AG09309 (cell line): ENCODE data around the gene TNNI2.

Experiments
- DNase-seq: peaks from one replicate; pipeline ENCODE4 v3.0.0-alpha.2; 2010; ENCODE audit warnings: low read depth
- H3K4me3 ChIP-seq: 2 replicates; pipeline ENCODE4 v1.5.1; 2011; ENCODE audit warnings: mild to moderate bottlenecking, low read depth, low read length, moderate library complexity; ENCODE audit not compliant: control insufficient read depth
- CTCF ChIP-seq: IDR thresholded peaks from 2 replicates; pipeline ENCODE4 v1.5.1; 2011; ENCODE audit warnings: mild to moderate bottlenecking, low read depth, low read length, inconsistent platforms; ENCODE audit not compliant: insufficient read depth, control insufficient read depth; ENCODE audit errors: missing control alignments

The TNNI2 gene

DNA sequence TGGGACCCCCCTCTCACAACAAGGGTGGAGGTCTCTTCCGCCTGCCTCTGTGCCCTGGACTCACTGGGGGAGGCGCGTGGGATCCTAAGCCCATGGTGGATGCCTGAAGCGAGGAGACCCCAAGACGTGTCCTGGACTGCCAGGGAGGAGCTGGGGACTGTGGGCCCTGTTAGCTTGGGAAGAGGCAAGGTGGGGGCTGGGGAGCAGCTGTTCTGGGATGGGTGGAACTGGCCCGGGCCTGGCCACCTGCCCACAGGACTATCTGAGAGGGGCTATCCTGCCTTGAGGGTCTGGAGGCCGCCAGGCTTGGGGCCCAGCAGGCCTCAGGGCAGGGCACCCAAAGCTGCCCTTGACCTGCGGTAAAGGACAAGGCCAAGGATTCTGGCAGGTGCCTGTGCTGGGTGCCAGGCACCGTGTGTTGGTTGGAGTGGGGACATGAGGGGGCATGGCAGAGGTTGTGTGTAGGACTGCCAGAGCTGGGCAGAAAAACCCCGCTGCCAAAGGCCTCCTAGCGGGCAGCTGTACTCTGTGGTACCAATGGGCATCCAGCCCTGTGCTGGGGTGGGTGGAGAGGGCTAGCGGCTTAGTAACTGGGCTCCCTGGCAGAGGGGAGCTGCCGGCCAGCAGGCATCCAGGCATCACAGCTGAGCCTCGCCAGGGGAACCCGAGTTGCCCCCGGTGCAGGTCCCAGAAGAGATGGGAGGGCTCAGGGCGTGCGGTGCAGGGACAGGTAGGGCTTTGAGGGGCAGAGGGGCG, 14.8 kb downstream of the TNNI2 start:
- no peak for TF ChIP-seq CTCF
- no peak for DNase-seq
- no peak overlapping the region for H3K4me3 ChIP-seq

GRCh38 chr11:1854132-1854948, 15.6 kb downstream of the TNNI2 start:
- DNase-seq, result no peak
- no peak for TF ChIP-seq CTCF
- no peak overlapping the region for H3K4me3 ChIP-seq

GRCh38 chr11:1854949-1855885, 16.4 kb downstream of the TNNI2 start:
- no peak for TF ChIP-seq CTCF
- no peak for DNase-seq
- H3K4me3 ChIP-seq, result no peak overlapping the region

DNA sequence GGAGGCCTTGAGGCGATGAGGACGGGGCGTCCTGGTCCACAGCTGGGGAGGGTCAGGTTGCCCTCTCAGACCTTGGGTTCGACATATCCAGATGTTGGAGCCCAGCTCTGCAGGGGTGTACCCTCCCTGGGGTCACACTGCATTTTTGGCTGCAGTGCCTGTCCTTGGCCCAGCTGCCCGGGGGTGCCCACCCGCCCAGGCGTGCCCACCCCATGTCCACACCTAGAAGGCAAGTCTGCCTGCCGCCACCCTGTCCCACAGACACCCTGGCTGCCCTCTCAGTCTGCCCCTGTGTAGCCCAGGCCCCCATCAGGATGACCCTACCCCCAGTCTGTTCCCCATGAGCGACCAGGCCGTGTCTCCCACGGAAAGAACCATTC, 17.1 kb downstream of the TNNI2 start:
- TF ChIP-seq CTCF, result no peak
- no peak overlapping the region for H3K4me3 ChIP-seq

GRCh38 chr11:1856306-1857005, 17.7 kb downstream of the TNNI2 start:
- no peak for DNase-seq
- no peak overlapping the region for H3K4me3 ChIP-seq
- no peak for TF ChIP-seq CTCF

More for the DNA sequence above, 17.1 kb downstream of the TNNI2 start:
- DNase-seq, result no peak

- no peak for TF ChIP-seq CTCF
- no peak overlapping the region for H3K4me3 ChIP-seq
- no peak for DNase-seq
Observed at GRCh38 chr11:1857064-1857463, 18.3 kb downstream of the TNNI2 start.
